ENCODE results near the gene CD2. TPM values are rescaled to one million over a fixed set of nuclear protein-coding genes. Genes with fewer than 3 reads are reported as not detected.

Gene CD2
- total RNA-seq, 1 experiment from 2014 or later = 0.10 TPM

DNA sequence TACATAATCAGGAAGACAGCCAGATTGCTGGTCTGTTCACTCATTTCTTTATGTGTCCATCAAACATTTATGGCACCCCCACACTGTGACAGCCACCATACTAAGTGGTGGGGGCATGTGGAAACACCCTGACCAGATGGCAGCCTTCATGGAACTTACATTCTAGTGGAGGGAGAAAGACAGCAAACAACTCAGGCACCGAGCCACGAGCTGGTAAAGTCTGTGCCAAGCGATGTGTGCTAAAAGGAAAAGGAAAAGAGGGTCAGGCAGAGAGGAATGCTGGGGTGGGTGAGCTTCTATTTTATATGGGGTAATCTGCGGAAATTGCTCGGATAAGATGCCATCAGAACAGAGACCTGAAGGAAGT, 33.2 kb upstream of the CD2 start:
- ChIA-PET POLR2A (no interaction called here), CTCF (no interaction called here)
- ATAC-seq (no peak), DNase-seq (ENCODE audit: low read depth, low spot score) (no peak)
- no peaks in the 10 kb centered on the region for H3K4me1 ChIP-seq (ENCODE audit: control insufficient read depth, insufficient read depth, low read length)
- no peaks in the 10 kb centered on the region for H3K36me3 ChIP-seq (ENCODE audit: control insufficient read depth, insufficient read depth, low read length)
- in situ Hi-C loops (cut with HindIII; ENCODE audit: low pct_unique_long_range_greater_than_20kb, low sequenced_read_pairs) (no loop called here), intact Hi-C loops (cut with micrococcal nuclease; ENCODE audit: unreplicated experiment) (no loop called here)
- H3K4me3 ChIP-seq (ENCODE audit: low read depth in 2 of 2, low read length in 2 of 2) = no peak overlapping the region
- H3K27me3 ChIP-seq (ENCODE audit: control insufficient read depth, insufficient read depth, low read length) = no peaks in the 10 kb centered on the region
- H3K27ac ChIP-seq (ENCODE audit: low read length) = no peak overlapping the region
- TF ChIP-seq, protein P1, sequence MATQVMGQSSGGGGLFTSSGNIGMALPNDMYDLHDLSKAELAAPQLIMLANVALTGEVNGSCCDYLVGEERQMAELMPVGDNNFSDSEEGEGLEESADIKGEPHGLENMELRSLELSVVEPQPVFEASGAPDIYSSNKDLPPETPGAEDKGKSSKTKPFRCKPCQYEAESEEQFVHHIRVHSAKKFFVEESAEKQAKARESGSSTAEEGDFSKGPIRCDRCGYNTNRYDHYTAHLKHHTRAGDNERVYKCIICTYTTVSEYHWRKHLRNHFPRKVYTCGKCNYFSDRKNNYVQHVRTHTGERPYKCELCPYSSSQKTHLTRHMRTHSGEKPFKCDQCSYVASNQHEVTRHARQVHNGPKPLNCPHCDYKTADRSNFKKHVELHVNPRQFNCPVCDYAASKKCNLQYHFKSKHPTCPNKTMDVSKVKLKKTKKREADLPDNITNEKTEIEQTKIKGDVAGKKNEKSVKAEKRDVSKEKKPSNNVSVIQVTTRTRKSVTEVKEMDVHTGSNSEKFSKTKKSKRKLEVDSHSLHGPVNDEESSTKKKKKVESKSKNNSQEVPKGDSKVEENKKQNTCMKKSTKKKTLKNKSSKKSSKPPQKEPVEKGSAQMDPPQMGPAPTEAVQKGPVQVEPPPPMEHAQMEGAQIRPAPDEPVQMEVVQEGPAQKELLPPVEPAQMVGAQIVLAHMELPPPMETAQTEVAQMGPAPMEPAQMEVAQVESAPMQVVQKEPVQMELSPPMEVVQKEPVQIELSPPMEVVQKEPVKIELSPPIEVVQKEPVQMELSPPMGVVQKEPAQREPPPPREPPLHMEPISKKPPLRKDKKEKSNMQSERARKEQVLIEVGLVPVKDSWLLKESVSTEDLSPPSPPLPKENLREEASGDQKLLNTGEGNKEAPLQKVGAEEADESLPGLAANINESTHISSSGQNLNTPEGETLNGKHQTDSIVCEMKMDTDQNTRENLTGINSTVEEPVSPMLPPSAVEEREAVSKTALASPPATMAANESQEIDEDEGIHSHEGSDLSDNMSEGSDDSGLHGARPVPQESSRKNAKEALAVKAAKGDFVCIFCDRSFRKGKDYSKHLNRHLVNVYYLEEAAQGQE (IDR thresholded peaks at IDR 0.05; ENCODE audit: insufficient read depth in 1 of 2, low read depth in 2 of 2, low read length in 1 of 2) = no peak
- TF ChIP-seq POLR2AphosphoS5 (IDR thresholded peaks at IDR 0.05; ENCODE audit: low read depth, low read length) (no peak), SIN3A (IDR thresholded peaks at IDR 0.05; ENCODE audit: borderline replicate concordance, insufficient read depth, low read depth, low read length) (no peak), TCF7L2 (IDR thresholded peaks at IDR 0.05; ENCODE audit: low read depth, low read length) (no peak)
- TF ChIP-seq, protein P2, sequence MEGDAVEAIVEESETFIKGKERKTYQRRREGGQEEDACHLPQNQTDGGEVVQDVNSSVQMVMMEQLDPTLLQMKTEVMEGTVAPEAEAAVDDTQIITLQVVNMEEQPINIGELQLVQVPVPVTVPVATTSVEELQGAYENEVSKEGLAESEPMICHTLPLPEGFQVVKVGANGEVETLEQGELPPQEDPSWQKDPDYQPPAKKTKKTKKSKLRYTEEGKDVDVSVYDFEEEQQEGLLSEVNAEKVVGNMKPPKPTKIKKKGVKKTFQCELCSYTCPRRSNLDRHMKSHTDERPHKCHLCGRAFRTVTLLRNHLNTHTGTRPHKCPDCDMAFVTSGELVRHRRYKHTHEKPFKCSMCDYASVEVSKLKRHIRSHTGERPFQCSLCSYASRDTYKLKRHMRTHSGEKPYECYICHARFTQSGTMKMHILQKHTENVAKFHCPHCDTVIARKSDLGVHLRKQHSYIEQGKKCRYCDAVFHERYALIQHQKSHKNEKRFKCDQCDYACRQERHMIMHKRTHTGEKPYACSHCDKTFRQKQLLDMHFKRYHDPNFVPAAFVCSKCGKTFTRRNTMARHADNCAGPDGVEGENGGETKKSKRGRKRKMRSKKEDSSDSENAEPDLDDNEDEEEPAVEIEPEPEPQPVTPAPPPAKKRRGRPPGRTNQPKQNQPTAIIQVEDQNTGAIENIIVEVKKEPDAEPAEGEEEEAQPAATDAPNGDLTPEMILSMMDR (IDR thresholded peaks at IDR 0.05) = no peak
- BruUV-seq (replicated peaks) = no TSS peak
- no peaks in the 10 kb centered on the region for H3K9me3 ChIP-seq (ENCODE audit: control insufficient read depth, insufficient read depth, low read depth, low read length)

DNA sequence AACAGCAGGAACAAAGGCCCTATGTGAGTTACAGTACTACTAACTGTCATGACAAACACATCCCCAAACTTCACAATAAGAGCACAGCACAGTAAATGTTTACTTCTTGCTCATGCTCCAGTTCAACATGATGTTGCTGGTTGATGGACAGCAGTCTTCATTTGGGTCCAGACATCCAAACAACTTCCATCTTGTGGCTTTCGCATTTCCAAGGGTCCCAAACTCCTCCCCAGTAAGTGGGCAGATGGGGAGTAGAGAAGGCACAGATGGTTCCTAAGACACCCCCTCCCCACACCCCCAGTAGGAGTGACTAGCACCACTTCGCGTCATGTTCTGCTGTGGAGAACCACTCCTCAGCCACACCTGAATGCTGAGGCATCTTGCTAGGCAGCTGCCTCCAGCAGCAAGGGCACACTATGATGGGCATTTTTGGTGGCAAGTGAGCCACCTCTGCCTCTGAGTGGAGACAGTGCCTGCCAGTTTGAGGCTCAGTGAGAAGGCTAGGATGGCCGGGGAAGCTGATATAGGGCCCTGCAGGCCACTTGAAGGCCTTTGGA, 32.7 kb upstream of the CD2 start:
- CTCF ChIA-PET = no interaction called here
- Histone ChIP-seq H3K4me3 (ENCODE audit: low read depth in 2 of 2, low read length in 2 of 2) (no peak overlapping the region), H3K36me3 (ENCODE audit: control insufficient read depth, insufficient read depth, low read length) (no peaks in the 10 kb centered on the region), H3K4me1 (ENCODE audit: control insufficient read depth, insufficient read depth, low read length) (no peaks in the 10 kb centered on the region), H3K27ac (ENCODE audit: low read length) (no peak overlapping the region), H3K9me3 (ENCODE audit: control insufficient read depth, insufficient read depth, low read depth, low read length) (no peaks in the 10 kb centered on the region), H3K27me3 (ENCODE audit: control insufficient read depth, insufficient read depth, low read length) (no peaks in the 10 kb centered on the region)
- no peak for TF ChIP-seq POLR2AphosphoS5 (IDR thresholded peaks at IDR 0.05; ENCODE audit: low read depth, low read length)
- no peak for TF ChIP-seq SIN3A (IDR thresholded peaks at IDR 0.05; ENCODE audit: borderline replicate concordance, insufficient read depth, low read depth, low read length)
- no peak for TF ChIP-seq TCF7L2 (IDR thresholded peaks at IDR 0.05; ENCODE audit: low read depth, low read length)
- TF ChIP-seq, protein P1 (IDR thresholded peaks at IDR 0.05; ENCODE audit: insufficient read depth in 1 of 2, low read depth in 2 of 2, low read length in 1 of 2) = no peak
- TF ChIP-seq, protein P2 (IDR thresholded peaks at IDR 0.05) = no peak
- DNase-seq (ENCODE audit: low read depth, low spot score) (no peak), ATAC-seq (no peak)
- POLR2A ChIA-PET = no interaction called here
- in situ Hi-C loops (cut with HindIII; ENCODE audit: low pct_unique_long_range_greater_than_20kb, low sequenced_read_pairs) (no loop called here), intact Hi-C loops (cut with micrococcal nuclease; ENCODE audit: unreplicated experiment) (no loop called here)
- BruUV-seq (replicated peaks) = no TSS peak

Measured in Panc1 (cell line).